ENCODE results near the gene TRAPPC2L. TPM values are rescaled to one million over a fixed set of nuclear protein-coding genes. Genes with fewer than 3 reads are reported as not detected.
A peak's percentile ranks its signal among the peaks of the same experiment; 100 is the strongest.

The TRAPPC2L gene
- total RNA-seq, 2 donors from 2014 or later = 23.7 to 38.9 TPM

DNA sequence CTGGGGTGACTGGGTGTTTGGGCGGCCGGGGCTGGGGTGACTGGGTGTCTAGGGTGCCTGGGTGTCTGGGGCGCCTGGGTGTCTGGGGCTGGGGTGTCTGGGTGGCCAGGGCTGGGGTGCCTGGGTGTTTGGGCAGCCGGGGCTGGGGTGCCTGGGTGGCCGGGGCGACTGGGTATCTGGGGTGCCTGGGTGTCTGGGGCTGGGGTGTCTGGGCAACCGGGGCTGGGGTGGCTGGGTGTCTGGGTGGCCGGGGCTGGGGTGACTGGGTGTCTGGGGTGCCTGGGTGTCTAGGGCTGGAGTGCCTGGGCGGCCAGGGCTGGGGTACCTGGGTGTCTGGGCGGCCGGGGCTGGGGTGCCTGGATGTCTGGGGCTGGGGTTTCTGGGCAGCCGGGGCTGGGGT is 31.8 kb upstream of the TRAPPC2L start:
- intact Hi-C loops (cut with DNase I) = no loop called here
- no peaks in the 10 kb centered on the region for H3K4me1 ChIP-seq (replicated peaks)
- TF ChIP-seq, protein P1, sequence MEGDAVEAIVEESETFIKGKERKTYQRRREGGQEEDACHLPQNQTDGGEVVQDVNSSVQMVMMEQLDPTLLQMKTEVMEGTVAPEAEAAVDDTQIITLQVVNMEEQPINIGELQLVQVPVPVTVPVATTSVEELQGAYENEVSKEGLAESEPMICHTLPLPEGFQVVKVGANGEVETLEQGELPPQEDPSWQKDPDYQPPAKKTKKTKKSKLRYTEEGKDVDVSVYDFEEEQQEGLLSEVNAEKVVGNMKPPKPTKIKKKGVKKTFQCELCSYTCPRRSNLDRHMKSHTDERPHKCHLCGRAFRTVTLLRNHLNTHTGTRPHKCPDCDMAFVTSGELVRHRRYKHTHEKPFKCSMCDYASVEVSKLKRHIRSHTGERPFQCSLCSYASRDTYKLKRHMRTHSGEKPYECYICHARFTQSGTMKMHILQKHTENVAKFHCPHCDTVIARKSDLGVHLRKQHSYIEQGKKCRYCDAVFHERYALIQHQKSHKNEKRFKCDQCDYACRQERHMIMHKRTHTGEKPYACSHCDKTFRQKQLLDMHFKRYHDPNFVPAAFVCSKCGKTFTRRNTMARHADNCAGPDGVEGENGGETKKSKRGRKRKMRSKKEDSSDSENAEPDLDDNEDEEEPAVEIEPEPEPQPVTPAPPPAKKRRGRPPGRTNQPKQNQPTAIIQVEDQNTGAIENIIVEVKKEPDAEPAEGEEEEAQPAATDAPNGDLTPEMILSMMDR (IDR thresholded peaks at IDR 0.05) = no peak
- TF ChIP-seq POLR2AphosphoS5 (IDR thresholded peaks at IDR 0.05) = no peak
- TF ChIP-seq POLR2A (IDR thresholded peaks at IDR 0.05) = no peak
- peaks cover 0 to 8% of the 10 kb centered on the region in 2 donors for H3K36me3 ChIP-seq
- H3K4me3 ChIP-seq = no peak overlapping the region
- no peaks in the 10 kb centered on the region for H3K27me3 ChIP-seq (replicated peaks; ENCODE audit: insufficient read depth)
- no peak overlapping the region for H3K27ac ChIP-seq
- 93% methylated on average over 12 of the region's 12 CpGs for WGBS
- H3K9me3 ChIP-seq = no peaks in the 10 kb centered on the region
- DNase-seq (ENCODE audit: low spot score) = no peak

DNA sequence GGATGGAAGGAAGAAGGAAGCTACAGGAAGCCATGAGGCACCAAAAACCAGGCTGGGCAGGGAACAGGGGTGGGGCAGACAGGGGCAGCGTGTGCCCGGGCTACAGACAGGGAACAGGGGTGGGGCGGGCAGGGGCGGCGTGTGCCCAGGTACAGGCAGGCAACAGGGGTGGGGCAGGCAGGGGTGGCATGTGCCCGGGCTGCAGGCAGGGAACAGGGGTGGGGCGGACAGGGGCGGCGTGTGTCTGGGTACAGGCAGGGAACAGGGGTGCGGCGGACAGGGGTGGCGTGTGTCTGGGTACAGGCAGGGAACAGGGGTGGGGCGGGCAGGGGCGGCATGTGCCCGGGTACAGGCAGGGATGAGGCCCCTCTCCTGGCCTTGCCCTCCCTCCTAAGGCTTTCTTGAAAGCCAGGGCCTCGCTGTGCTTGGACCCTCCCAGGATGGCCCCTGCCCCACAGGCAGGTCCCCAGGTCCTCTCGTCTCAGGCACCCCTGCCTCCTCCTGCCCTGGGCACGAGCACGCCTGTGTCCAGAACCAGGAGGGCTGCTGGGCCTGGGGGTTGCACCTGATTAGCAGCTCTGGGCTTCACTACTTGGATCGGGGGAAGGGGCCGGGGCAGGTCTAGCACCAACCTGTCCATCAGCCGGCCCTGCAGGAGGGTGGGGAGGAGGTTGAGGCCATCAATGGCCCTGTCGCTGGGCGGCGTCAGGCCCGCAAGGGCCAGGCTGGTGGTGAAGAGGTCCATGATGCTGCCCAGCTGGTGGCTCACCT is 30.7 kb upstream of the TRAPPC2L start:
- Histone ChIP-seq H3K4me1 (replicated peaks) (no peaks in the 10 kb centered on the region), H3K36me3 (peaks cover 0 to 7% of the 10 kb centered on the region in 2 donors), H3K27me3 (replicated peaks; ENCODE audit: insufficient read depth) (no peaks in the 10 kb centered on the region), H3K27ac (no peak overlapping the region), H3K4me3 (no peak overlapping the region), H3K9me3 (no peaks in the 10 kb centered on the region)
- intact Hi-C loops (cut with DNase I) = no loop called here
- 90% methylated on average over 25 of the region's 26 CpGs for WGBS
- TF ChIP-seq POLR2A (IDR thresholded peaks at IDR 0.05) (no peak), POLR2AphosphoS5 (IDR thresholded peaks at IDR 0.05) (no peak)
- TF ChIP-seq, protein P1 (IDR thresholded peaks at IDR 0.05) = no peak
- no peak for DNase-seq (ENCODE audit: low spot score)

DNA sequence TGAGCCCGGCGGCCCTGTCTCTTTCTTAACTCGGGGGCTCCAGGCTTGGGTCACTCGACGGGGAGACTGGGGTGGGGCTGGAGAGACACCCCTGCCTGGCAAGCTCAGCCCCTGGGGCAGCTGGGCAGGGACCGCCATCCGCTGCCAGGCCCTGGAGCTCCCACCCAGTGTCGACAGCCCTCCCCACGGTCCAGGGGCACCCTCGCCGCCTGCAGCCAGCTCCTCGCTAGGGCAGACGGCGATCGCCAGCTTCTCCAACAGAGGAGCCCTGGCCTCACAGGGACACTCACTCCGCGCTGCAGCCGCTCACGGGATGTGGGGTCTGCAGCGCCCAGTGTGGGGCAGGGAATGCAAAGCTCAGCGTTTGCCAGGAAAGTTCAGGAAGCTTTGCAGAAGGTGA is 29.2 kb upstream of the TRAPPC2L start:
- Histone ChIP-seq H3K9me3 (no peaks in the 10 kb centered on the region), H3K4me3 (no peak overlapping the region), H3K27ac (no peak overlapping the region), H3K36me3 (no peaks in the 10 kb centered on the region), H3K4me1 (replicated peaks) (no peaks in the 10 kb centered on the region), H3K27me3 (replicated peaks; ENCODE audit: insufficient read depth) (no peaks in the 10 kb centered on the region)
- WGBS = 95% methylated on average over 20 of the region's 21 CpGs
- TF ChIP-seq POLR2AphosphoS5 (IDR thresholded peaks at IDR 0.05) (no peak), POLR2A (IDR thresholded peaks at IDR 0.05) (no peak)
- TF ChIP-seq, protein P1 (IDR thresholded peaks at IDR 0.05) = no peak
- DNase-seq (ENCODE audit: low spot score) = no peak
- intact Hi-C loops (cut with DNase I) = no loop called here

DNA sequence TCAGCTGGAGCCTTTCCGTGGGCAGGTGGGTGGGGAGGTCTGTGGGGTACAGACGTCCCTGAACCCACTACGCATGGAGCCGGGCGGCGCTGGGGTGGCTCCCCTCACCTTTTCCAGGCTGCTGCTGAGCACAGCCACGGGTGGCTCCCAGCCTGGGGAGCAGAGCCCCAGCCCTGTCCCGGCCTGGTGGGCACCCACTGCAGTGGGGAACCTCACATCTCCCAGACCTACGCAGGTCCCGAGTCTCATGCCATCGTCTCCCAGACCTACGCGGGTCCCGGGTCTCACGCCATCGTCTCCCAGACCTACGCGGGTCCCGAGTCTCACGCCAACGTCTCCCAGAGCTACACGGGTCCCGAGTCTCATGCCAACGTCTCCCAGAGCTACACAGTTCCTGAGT is 28.2 kb upstream of the TRAPPC2L start:
- TF ChIP-seq, protein P1 (IDR thresholded peaks at IDR 0.05) = no peak
- no peak for TF ChIP-seq POLR2AphosphoS5 (IDR thresholded peaks at IDR 0.05)
- no peak for TF ChIP-seq POLR2A (IDR thresholded peaks at IDR 0.05)
- Histone ChIP-seq H3K4me3 (no peak overlapping the region), H3K9me3 (no peaks in the 10 kb centered on the region), H3K27me3 (replicated peaks; ENCODE audit: insufficient read depth) (no peaks in the 10 kb centered on the region), H3K36me3 (no peaks in the 10 kb centered on the region), H3K27ac (no peak overlapping the region), H3K4me1 (replicated peaks) (no peaks in the 10 kb centered on the region)
- no peak for DNase-seq (ENCODE audit: low spot score)
- intact Hi-C loops (cut with DNase I) = no loop called here
- WGBS = 83% methylated on average over 24 of the region's 24 CpGs

DNA sequence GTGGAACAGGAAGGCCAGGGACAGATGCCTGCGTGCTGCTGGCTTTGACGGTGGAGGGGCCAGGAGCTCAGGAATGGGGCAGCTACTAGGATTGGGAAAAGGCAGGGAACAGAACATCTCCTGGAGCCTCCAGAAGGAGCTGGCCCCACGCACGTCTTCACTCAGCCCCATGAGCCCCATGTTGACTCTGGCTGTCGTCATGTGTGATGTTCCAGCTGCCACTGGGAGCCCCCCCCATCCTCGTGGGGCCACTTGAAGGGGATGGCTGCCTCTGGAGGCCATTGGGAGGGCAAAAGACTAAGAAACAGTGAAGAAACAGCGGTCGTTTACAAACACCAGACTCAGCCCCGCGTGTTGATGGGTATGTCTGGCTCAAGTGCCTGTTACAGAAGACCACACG is 26.7 kb upstream of the TRAPPC2L start:
- intact Hi-C loops (cut with DNase I) = no loop called here
- H3K36me3 ChIP-seq = no peaks in the 10 kb centered on the region
- no peaks in the 10 kb centered on the region for H3K27me3 ChIP-seq (replicated peaks; ENCODE audit: insufficient read depth)
- TF ChIP-seq POLR2A (IDR thresholded peaks at IDR 0.05) (no peak), POLR2AphosphoS5 (IDR thresholded peaks at IDR 0.05) (no peak)
- TF ChIP-seq, protein P1 (IDR thresholded peaks at IDR 0.05) = no peak
- H3K27ac ChIP-seq = peak overlapping the region; percentile 38 to 45
- H3K9me3 ChIP-seq = no peaks in the 10 kb centered on the region
- no peaks in the 10 kb centered on the region for H3K4me1 ChIP-seq (replicated peaks)
- no peak overlapping the region for H3K4me3 ChIP-seq
- DNase-seq (ENCODE audit: low spot score) = no peak
- 62% methylated on average over 11 of the region's 11 CpGs for WGBS
